ENCODE data around the gene ITGAD. TPM values are rescaled to one million over a fixed set of nuclear protein-coding genes. Genes with fewer than 3 reads are reported as not detected.

Gene ITGAD
- total RNA-seq, 1 donor from 2014 or later = not detected

DNA sequence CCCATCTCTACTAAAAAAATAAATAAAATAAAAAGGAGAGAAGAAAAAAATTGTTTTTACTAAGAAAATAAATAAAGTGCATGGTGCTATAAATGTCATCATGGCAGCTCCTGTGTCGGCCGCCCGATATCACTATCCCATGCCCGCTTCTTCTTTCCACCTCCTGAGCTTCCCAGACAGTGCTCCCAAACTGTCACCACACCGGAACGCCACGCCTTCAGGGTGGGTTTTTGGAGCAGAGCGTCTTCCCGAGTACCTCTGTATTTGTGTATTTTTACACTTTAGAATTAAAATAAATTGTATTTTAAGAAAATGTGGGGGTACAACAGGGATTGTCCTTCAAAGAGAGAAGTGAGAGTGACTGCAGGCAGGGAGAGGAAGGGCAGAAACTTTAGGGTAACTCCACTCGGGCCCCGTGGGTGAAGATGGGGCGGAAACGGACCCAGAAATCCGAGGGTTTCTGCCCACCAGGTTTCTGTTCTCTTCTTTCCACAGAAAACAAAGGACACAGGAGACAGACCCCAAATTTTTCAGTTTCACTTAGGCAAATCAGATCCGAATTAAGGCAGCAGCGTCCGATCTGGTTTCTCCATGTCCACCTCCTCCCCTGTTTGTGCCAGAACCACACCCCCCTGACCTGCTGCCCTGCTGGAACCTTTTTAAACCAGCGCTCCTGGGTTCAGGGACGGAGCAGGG, 41.7 kb upstream of the ITGAD start:
- H3K4me3 Mint-ChIP-seq = no peak overlapping the region
- H3K9me3 Mint-ChIP-seq = no peaks in the 10 kb centered on the region
- peaks cover 16% of the 10 kb centered on the region for H3K27me3 Mint-ChIP-seq (ENCODE audit: low read depth)
- no peak for TF ChIP-seq CTCF (conservative IDR thresholded peaks at IDR 0.05)
- no peaks in the 10 kb centered on the region for H3K36me3 Mint-ChIP-seq (ENCODE audit: low read depth)
- no peak overlapping the region for H3K27ac Mint-ChIP-seq (ENCODE audit: unreplicated experiment)
- DNase-seq (ENCODE audit: low read depth, low spot score) = no peak
- H3K4me1 Mint-ChIP-seq = no peaks in the 10 kb centered on the region

GRCh38 chr16:31351942-31352325, 41.2 kb upstream of the ITGAD start:
- H3K4me1 Mint-ChIP-seq = no peaks in the 10 kb centered on the region
- TF ChIP-seq CTCF (conservative IDR thresholded peaks at IDR 0.05) = no peak
- H3K4me3 Mint-ChIP-seq = no peak overlapping the region
- DNase-seq (ENCODE audit: low read depth, low spot score) = no peak
- peaks cover 12% of the 10 kb centered on the region for H3K27me3 Mint-ChIP-seq (ENCODE audit: low read depth)
- H3K27ac Mint-ChIP-seq (ENCODE audit: unreplicated experiment) = no peak overlapping the region
- no peaks in the 10 kb centered on the region for H3K36me3 Mint-ChIP-seq (ENCODE audit: low read depth)
- no peaks in the 10 kb centered on the region for H3K9me3 Mint-ChIP-seq

GRCh38 chr16:31352376-31353115, 40.6 kb upstream of the ITGAD start:
- Mint-ChIP-seq H3K4me3 (no peak overlapping the region), H3K27ac (ENCODE audit: unreplicated experiment) (peak overlapping the region; percentile 19), H3K4me1 (no peaks in the 10 kb centered on the region), H3K36me3 (ENCODE audit: low read depth) (no peaks in the 10 kb centered on the region), H3K9me3 (no peaks in the 10 kb centered on the region), H3K27me3 (ENCODE audit: low read depth) (peaks cover 12% of the 10 kb centered on the region)
- DNase-seq (ENCODE audit: low read depth, low spot score) = no peak
- no peak for TF ChIP-seq CTCF (conservative IDR thresholded peaks at IDR 0.05)

GRCh38 chr16:31354394-31355291, 38.5 kb upstream of the ITGAD start, which contains the start of gene ITGAX:
TSS of gene ITGAX (plus strand) at chr16:31355176. CDS start at chr16:31355255, 79 bp downstream.
- no peak for DNase-seq (ENCODE audit: low read depth, low spot score)
- no peaks in the 10 kb centered on the region for H3K36me3 Mint-ChIP-seq (ENCODE audit: low read depth)
- peak within 1 kb of the TSS; percentile 71 for H3K27ac Mint-ChIP-seq (ENCODE audit: unreplicated experiment)
- H3K4me3 Mint-ChIP-seq = no peak within 1 kb of the TSS
- no peaks in the 10 kb centered on the region for H3K9me3 Mint-ChIP-seq
- no peak for TF ChIP-seq CTCF (conservative IDR thresholded peaks at IDR 0.05)
- peaks cover 8% of the 10 kb centered on the region for H3K27me3 Mint-ChIP-seq (ENCODE audit: low read depth)
- no peaks in the 10 kb centered on the region for H3K4me1 Mint-ChIP-seq

- Mint-ChIP-seq H3K4me1 (no peaks in the 10 kb centered on the region), H3K4me3 (no peak overlapping the region), H3K9me3 (no peaks in the 10 kb centered on the region), H3K27me3 (ENCODE audit: low read depth) (peaks cover 8% of the 10 kb centered on the region), H3K27ac (ENCODE audit: unreplicated experiment) (peak overlapping the region; percentile 71), H3K36me3 (ENCODE audit: low read depth) (no peaks in the 10 kb centered on the region)
- TF ChIP-seq CTCF (conservative IDR thresholded peaks at IDR 0.05) = no peak
- no peak for DNase-seq (ENCODE audit: low read depth, low spot score)
Measured at GRCh38 chr16:31355431-31356100, 37.6 kb upstream of the ITGAD start.
